Tibial nerve (tissue), 4 donors: Measurements from ENCODE around the gene SLC16A2.
"Not testable (repeated sequence)": the region's sequence is repeated elsewhere in the genome, so short reads cannot be mapped to it uniquely, and the experiment has no call there.

ENCODE experiments used
- CTCF ChIP-seq, 5 experiments: fragments of 200-600 bp in 3 of 5; fragments of 450-650 bp in 2 of 5; sonication (generic) in 3 of 5; IDR thresholded peaks; one replicate each; pipeline ENCODE4 v1.5.1; 2016 to 2019; ENCODE audit warnings: antibody characterized with exemption in 5 of 5, mild to moderate bottlenecking in 3 of 5, moderate library complexity in 2 of 5
- EP300 ChIP-seq, 2 donors: sonication (generic); formaldehyde crosslinking; IDR thresholded peaks; one replicate each; pipeline ENCODE4 v1.6.1; 2017; ENCODE audit warnings: antibody characterized with exemption in 2 of 2, mild to moderate bottlenecking in 1 of 2
- POLR2A ChIP-seq, 2 donors: fragments of 450-650 bp; IDR thresholded peaks; one replicate each; pipeline ENCODE4 v1.6.1; 2017; ENCODE audit warnings: antibody characterized with exemption in 2 of 2, mild to moderate bottlenecking in 2 of 2, moderate library complexity in 2 of 2

GRCh38 chrX:74454233-74454632 lies 32.9 kb downstream of the SLC16A2 start:
- TF ChIP-seq CTCF, EP300, POLR2A (IDR thresholded peaks at IDR 0.05): not testable (repeated sequence)
